Measurements from ENCODE around the gene CCND3. TPM values are rescaled to one million over a fixed set of nuclear protein-coding genes. Genes with fewer than 3 reads are reported as not detected.
"Not testable (repeated sequence)": the region's sequence is repeated elsewhere in the genome, so short reads cannot be mapped to it uniquely, and the experiment has no call there.

The CCND3 gene
- total and polyA plus RNA-seq, 2 of the 8 experiments (the other 6 are each of a cell fraction or from before 2014, with no cell fraction given), result 30.6 to 32.9 TPM

GRCh38 chr6:41942882-41943281 lies 1.3 kb upstream of the CCND3 start:
- H4K5ac ChIP-seq (ENCODE audit: insufficient read length, low read depth, low read length); H3K79me1 ChIP-seq (ENCODE audit: low read depth, low read length); H3K23ac ChIP-seq (ENCODE audit: insufficient read length); H3K9me3 ChIP-seq (ENCODE audit: insufficient read depth in 2 of 2, low read depth in 1 of 2, low read length in 1 of 2); H3K36me3 ChIP-seq (ENCODE audit: control insufficient read depth in 2 of 4, insufficient read depth in 4 of 4, low read length in 3 of 4); H2BK5ac ChIP-seq (ENCODE audit: low read depth, low read length); H4K91ac ChIP-seq (replicated peaks; ENCODE audit: insufficient read length, low read length); H3K79me2 ChIP-seq (ENCODE audit: control insufficient read depth in 1 of 2, insufficient read depth in 2 of 2, low read length in 2 of 2); H2AFZ ChIP-seq (ENCODE audit: low read length); H3K14ac ChIP-seq (ENCODE audit: insufficient read length); H2BK12ac ChIP-seq (ENCODE audit: low read depth, low read length); H3K4ac ChIP-seq (replicated peaks; ENCODE audit: insufficient read length, low read depth, low read length); H2AK5ac ChIP-seq (ENCODE audit: low read depth, low read length); H3K27ac ChIP-seq (ENCODE audit: low read depth, low read length); H3K18ac ChIP-seq (ENCODE audit: extremely low read depth, low read length); DNase-seq (ENCODE audit: low read depth in 1 of 2, low spot score in 2 of 2); H4K20me1 ChIP-seq (replicated peaks in 1 of 2; ENCODE audit: control insufficient read depth in 1 of 2, insufficient read depth in 2 of 2, low read length in 2 of 2); H4K8ac ChIP-seq (ENCODE audit: extremely low read depth, insufficient read depth, low read length); H3K9ac ChIP-seq (replicated peaks in 1 of 4; ENCODE audit: extremely low read depth in 1 of 4, low read depth in 3 of 4, low read length in 3 of 4); H3K4me2 ChIP-seq (ENCODE audit: insufficient read depth in 1 of 2, low read depth in 2 of 2, low read length in 2 of 2); H3K4me3 ChIP-seq (ENCODE audit: extremely low read depth in 1 of 4, insufficient read depth in 2 of 4, low read depth in 3 of 4, low read length in 4 of 4); H2BK15ac ChIP-seq (ENCODE audit: low read length); FAIRE-seq; H2BK120ac ChIP-seq (replicated peaks; ENCODE audit: low read depth, low read length); H3K27me3 ChIP-seq (replicated peaks in 1 of 4; ENCODE audit: control insufficient read depth in 3 of 4, extremely low read depth in 1 of 4, insufficient read depth in 3 of 4, low read length in 3 of 4); H2BK20ac ChIP-seq (ENCODE audit: low read length); H3K56ac ChIP-seq (replicated peaks; ENCODE audit: insufficient read length, low read depth, low read length): not testable (repeated sequence)
- 88% methylated on average over 12 of the region's 14 CpGs; no CpG with 5 or more reads in 1 of the 2 experiments for whole genome bisulfite sequencing, 2 experiments (ENCODE audit: extremely low coverage in 1 of 2, insufficient coverage in 1 of 2, insufficient read length in 1 of 2, insufficient replicate concordance in 2 of 2, low coverage in 1 of 2, low lambda C conversion rate in 2 of 2, missing lambda C conversion rate in 1 of 2)
- ChIA-PET CTCF (ENCODE audit: partially characterized antibody) (interaction anchor here (2.5 to 13.7 kb wide), 3 partner anchors 17 to 101 kb away, joined by 10 to 219 read pairs (median 166); partner anchors contain the start of genes BYSL and MED20), POLR2A (ENCODE audit: partially characterized antibody) (interaction anchor here (0.7 to 16.6 kb wide), 5 partner anchors 9 to 103 kb away, joined by 3 to 235 read pairs (median 4); partner anchors contain the start of genes BYSL, MED20 and TAF8)
- Histone ChIP-seq H3K23me2 (ENCODE audit: low read depth, low read length) (peaks cover 17% of the 10 kb centered on the region), H3K4me1 (replicated peaks in 1 of 4; ENCODE audit: control insufficient read depth in 3 of 4, insufficient read depth in 4 of 4, low read length in 3 of 4) (peaks cover 6 to 28% (median 23%) of the 10 kb centered on the region in 4 experiments)

Measured in H1 (cell line).